Measurements from ENCODE around the gene ENG.
A peak's percentile ranks its signal among the peaks of the same experiment; 100 is the strongest.
"Not testable (repeated sequence)": the region's sequence is repeated elsewhere in the genome, so short reads cannot be mapped to it uniquely, and the experiment has no call there.

ENG gene

GRCh38 chr9:127781806-127782205, 72.7 kb downstream of the ENG start:
- no peaks in the 10 kb centered on the region for H3K9me3 ChIP-seq (ENCODE audit: insufficient read depth, low read length)
- H3K9me2 ChIP-seq (replicated peaks; ENCODE audit: insufficient read depth, low read length), result no peaks in the 10 kb centered on the region
- H3K36me3 ChIP-seq (ENCODE audit: low read length), result 0 out of 2 replicates have a peak, but pooled peaks cover under 1% of the 10 kb centered on the region
- H3K27me3 ChIP-seq (ENCODE audit: low read length), result no peaks in the 10 kb centered on the region
- H4K20me1 ChIP-seq (ENCODE audit: low read depth, low read length), result peaks cover 3% of the 10 kb centered on the region; the same call in 1 of the 2 replicates
- H3K79me2 ChIP-seq (ENCODE audit: insufficient read depth, low read length), result peaks cover 18% of the 10 kb centered on the region
- H2AFZ ChIP-seq (ENCODE audit: low read depth, low read length, severe bottlenecking), result no peak overlapping the region
- H3F3A ChIP-seq (ENCODE audit: insufficient read depth), result peaks cover 44% of the 10 kb centered on the region
- H3K9ac ChIP-seq (ENCODE audit: low read length), result no peak overlapping the region
- no peak overlapping the region for H3K4me3 ChIP-seq (ENCODE audit: insufficient read depth, low read length, poor library complexity, severe bottlenecking)
- H3K4me2 ChIP-seq (ENCODE audit: low read depth, low read length, poor library complexity, severe bottlenecking), result no peak overlapping the region
- TF ChIP-seq EZH2phosphoT487 (conservative IDR thresholded peaks at IDR 0.05; ENCODE audit: low read length), result no peak
- no peak for TF ChIP-seq CTCF (IDR thresholded peaks at IDR 0.05; ENCODE audit: insufficient read depth, low read length, poor library complexity, severe bottlenecking)
- H3K27ac ChIP-seq (ENCODE audit: low read depth, low read length), result no peak overlapping the region

GRCh38 chr9:127780909-127781308, 73.5 kb downstream of the ENG start:
- H3K9me3 ChIP-seq (ENCODE audit: insufficient read depth, low read length); H3K4me3 ChIP-seq (ENCODE audit: insufficient read depth, low read length, poor library complexity, severe bottlenecking); H3K9ac ChIP-seq (ENCODE audit: low read length); H4K20me1 ChIP-seq (ENCODE audit: low read depth, low read length); H3K27me3 ChIP-seq (ENCODE audit: low read length); H2AFZ ChIP-seq (ENCODE audit: low read depth, low read length, severe bottlenecking); H3K36me3 ChIP-seq (ENCODE audit: low read length); H3K4me2 ChIP-seq (ENCODE audit: low read depth, low read length, poor library complexity, severe bottlenecking); H3K9me2 ChIP-seq (replicated peaks; ENCODE audit: insufficient read depth, low read length): not testable (repeated sequence)
- H3K27ac ChIP-seq (ENCODE audit: low read depth, low read length), result 0 out of 2 replicates have a peak overlapping the region, but pooled peaks have one; percentile 96
- H3F3A ChIP-seq (ENCODE audit: insufficient read depth), result peaks cover 48% of the 10 kb centered on the region
- peaks cover 14% of the 10 kb centered on the region for H3K79me2 ChIP-seq (ENCODE audit: insufficient read depth, low read length)

GRCh38 chr9:127780126-127780885, 74.2 kb downstream of the ENG start:
- Histone ChIP-seq H2AFZ (ENCODE audit: low read depth, low read length, severe bottlenecking) (no peak overlapping the region), H3K4me3 (ENCODE audit: insufficient read depth, low read length, poor library complexity, severe bottlenecking) (no peak overlapping the region), H3K27me3 (ENCODE audit: low read length) (no peaks in the 10 kb centered on the region), H3K36me3 (ENCODE audit: low read length) (no peaks in the 10 kb centered on the region), H3K79me2 (ENCODE audit: insufficient read depth, low read length) (peaks cover 13% of the 10 kb centered on the region), H3K4me2 (ENCODE audit: low read depth, low read length, poor library complexity, severe bottlenecking) (no peak overlapping the region), H3F3A (ENCODE audit: insufficient read depth) (peaks cover 48% of the 10 kb centered on the region), H3K9me3 (ENCODE audit: insufficient read depth, low read length) (no peaks in the 10 kb centered on the region), H3K27ac (ENCODE audit: low read depth, low read length) (peak overlapping the region; percentile 96), H4K20me1 (ENCODE audit: low read depth, low read length) (no peaks in the 10 kb centered on the region), H3K9ac (ENCODE audit: low read length) (no peak overlapping the region), H3K9me2 (replicated peaks; ENCODE audit: insufficient read depth, low read length) (no peaks in the 10 kb centered on the region)
- TF ChIP-seq CTCF (IDR thresholded peaks at IDR 0.05; ENCODE audit: insufficient read depth, low read length, poor library complexity, severe bottlenecking), result no peak
- no peak for TF ChIP-seq EZH2phosphoT487 (conservative IDR thresholded peaks at IDR 0.05; ENCODE audit: low read length)

Data from SU-DHL-6 (cell line).